Astrocyte (in vitro differentiated cells and primary cell): ENCODE measurements around the gene UNC50. TPM values are rescaled to one million over a fixed set of nuclear protein-coding genes. Genes with fewer than 3 reads are reported as not detected.

Experiments used
- DNase-seq: peaks from one replicate; pipeline ENCODE4 v3.0.0-alpha.2; 2010; ENCODE audit warnings: low read depth
- FAIRE-seq: peaks from 2 replicates; lab custom pipeline; 2011; peaks lifted over from hg19 to GRCh38; lab: Jason Lieb, UNC
- H2AFZ ChIP-seq: 2 replicates; pipeline ENCODE4 v1.6.0; 2012; ENCODE audit warnings: low read depth, low read length, inconsistent platforms
- H3K27ac ChIP-seq: 2 replicates; pipeline ENCODE4 v1.5.1; 2011; ENCODE audit warnings: low read depth, low read length, inconsistent platforms
- H3K27me3 ChIP-seq: 2 replicates; pipeline ENCODE4 v1.6.0; 2011; ENCODE audit warnings: low read length, inconsistent platforms; ENCODE audit not compliant: insufficient read depth
- H3K36me3 ChIP-seq: 2 replicates; pipeline ENCODE4 v1.5.1; 2011; ENCODE audit warnings: low read length, inconsistent platforms; ENCODE audit not compliant: insufficient read depth
- H3K4me1 ChIP-seq: 2 replicates; pipeline ENCODE4 v1.5.1; 2011; ENCODE audit warnings: low read length, inconsistent platforms; ENCODE audit not compliant: insufficient read depth
- H3K4me2 ChIP-seq: 2 replicates; pipeline ENCODE4 v1.6.0; 2012; ENCODE audit warnings: low read length, inconsistent platforms
- H3K4me3 ChIP-seq: 2 replicates; pipeline ENCODE4 v1.5.1; 2011; ENCODE audit warnings: low read depth, mild to moderate bottlenecking, low read length, inconsistent platforms; ENCODE audit not compliant: insufficient read depth
- H3K79me2 ChIP-seq: 2 replicates; pipeline ENCODE4 v1.6.0; 2012; ENCODE audit warnings: mild to moderate bottlenecking, low read length, inconsistent platforms; ENCODE audit not compliant: insufficient read depth
- H3K9ac ChIP-seq: 2 replicates; pipeline ENCODE4 v1.6.0; 2012; ENCODE audit warnings: mild to moderate bottlenecking, low read length, inconsistent platforms
- H3K9me3 ChIP-seq: 2 replicates; pipeline ENCODE4 v1.5.1; 2012; ENCODE audit warnings: low read depth, mild to moderate bottlenecking, low read length, inconsistent platforms; ENCODE audit not compliant: insufficient read depth
- H4K20me1 ChIP-seq: 2 replicates; pipeline ENCODE4 v1.6.0; 2012; ENCODE audit warnings: low read length, inconsistent platforms; ENCODE audit not compliant: insufficient read depth
- H3K27ac Mint-ChIP-seq: one replicate; pipeline ENCODE4 v1.8.0; 2021; ENCODE audit warnings: mild to moderate bottlenecking, mixed read lengths; ENCODE audit not compliant: unreplicated experiment
- H3K27me3 Mint-ChIP-seq: one replicate; pipeline ENCODE4 v1.8.0; 2021; ENCODE audit warnings: low read depth, mixed read lengths; ENCODE audit not compliant: unreplicated experiment
- H3K36me3 Mint-ChIP-seq: one replicate; pipeline ENCODE4 v1.8.0; 2021; ENCODE audit warnings: low read depth, mixed read lengths; ENCODE audit not compliant: unreplicated experiment
- H3K4me1 Mint-ChIP-seq: one replicate; pipeline ENCODE4 v1.8.0; 2021; ENCODE audit warnings: low read depth, mixed read lengths; ENCODE audit not compliant: unreplicated experiment
- H3K4me3 Mint-ChIP-seq: one replicate; pipeline ENCODE4 v1.8.0; 2021; ENCODE audit warnings: mild to moderate bottlenecking, moderate library complexity, mixed read lengths; ENCODE audit not compliant: unreplicated experiment
- H3K9me3 Mint-ChIP-seq: one replicate; pipeline ENCODE4 v1.8.0; 2021; ENCODE audit warnings: mild to moderate bottlenecking, mixed read lengths; ENCODE audit not compliant: unreplicated experiment
- EZH2 ChIP-seq: IDR thresholded peaks from 2 replicates; pipeline ENCODE4 v1.6.1; 2012; ENCODE audit warnings: mild to moderate bottlenecking, low read length, inconsistent platforms; ENCODE audit not compliant: insufficient read depth
- total RNA-seq: library from RNA; stranded (reverse); gene quantifications from 2 replicates; pipeline ENCODE4 v1.2.1, GENCODE V29; 2021
- TF ChIP-seq, protein P1 (sequence below): IDR thresholded peaks from 2 replicates; pipeline ENCODE4 v1.5.1; 2011; ENCODE audit warnings: low read depth, mild to moderate bottlenecking, inconsistent platforms, low read length, moderate library complexity; ENCODE audit not compliant: insufficient read depth

Gene UNC50
- total RNA-seq, 1 donor from 2014 or later = 26.8 TPM

DNA sequence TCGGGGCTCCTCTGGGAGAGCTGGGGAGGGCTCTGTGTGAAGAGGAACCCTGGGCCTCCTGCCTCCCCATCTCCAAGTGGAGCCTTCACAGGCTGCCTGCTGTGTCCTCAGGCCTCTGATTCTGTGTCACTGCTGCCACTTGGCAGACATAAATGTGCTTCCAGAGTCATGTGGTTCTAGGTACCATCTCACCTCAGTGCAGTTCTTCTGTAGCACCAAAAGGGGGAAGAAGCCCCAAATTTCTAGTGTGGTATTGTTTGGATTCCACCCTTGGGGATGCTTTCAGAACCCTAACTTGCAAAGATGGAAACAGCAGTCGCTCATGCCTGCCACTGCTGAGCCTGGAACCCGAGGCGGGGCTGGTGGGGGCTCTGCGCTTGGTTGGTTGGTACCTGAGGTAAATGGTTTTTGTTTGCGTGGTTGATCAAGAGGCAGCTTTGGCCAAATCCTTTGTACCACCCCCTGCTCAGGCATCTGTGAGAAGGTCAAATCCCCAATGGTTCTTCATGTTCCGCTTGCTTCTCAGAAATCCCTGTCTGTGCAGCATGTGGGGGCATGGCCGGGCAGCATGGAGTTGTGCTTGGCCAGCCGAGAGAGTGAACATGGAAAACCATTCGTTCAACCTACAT, 27.6 kb upstream of the UNC50 start:
- FAIRE-seq (no peak), DNase-seq (no peak)
- no peak overlapping the region for H3K27ac Mint-ChIP-seq
- no peak overlapping the region for H3K4me3 Mint-ChIP-seq
- H3K4me3 ChIP-seq = no peak overlapping the region
- no peaks in the 10 kb centered on the region for H3K27me3 ChIP-seq
- no peaks in the 10 kb centered on the region for H3K9me3 ChIP-seq
- H3K79me2 ChIP-seq = no peaks in the 10 kb centered on the region
- H3K27ac ChIP-seq = no peak overlapping the region
- TF ChIP-seq, protein P1, sequence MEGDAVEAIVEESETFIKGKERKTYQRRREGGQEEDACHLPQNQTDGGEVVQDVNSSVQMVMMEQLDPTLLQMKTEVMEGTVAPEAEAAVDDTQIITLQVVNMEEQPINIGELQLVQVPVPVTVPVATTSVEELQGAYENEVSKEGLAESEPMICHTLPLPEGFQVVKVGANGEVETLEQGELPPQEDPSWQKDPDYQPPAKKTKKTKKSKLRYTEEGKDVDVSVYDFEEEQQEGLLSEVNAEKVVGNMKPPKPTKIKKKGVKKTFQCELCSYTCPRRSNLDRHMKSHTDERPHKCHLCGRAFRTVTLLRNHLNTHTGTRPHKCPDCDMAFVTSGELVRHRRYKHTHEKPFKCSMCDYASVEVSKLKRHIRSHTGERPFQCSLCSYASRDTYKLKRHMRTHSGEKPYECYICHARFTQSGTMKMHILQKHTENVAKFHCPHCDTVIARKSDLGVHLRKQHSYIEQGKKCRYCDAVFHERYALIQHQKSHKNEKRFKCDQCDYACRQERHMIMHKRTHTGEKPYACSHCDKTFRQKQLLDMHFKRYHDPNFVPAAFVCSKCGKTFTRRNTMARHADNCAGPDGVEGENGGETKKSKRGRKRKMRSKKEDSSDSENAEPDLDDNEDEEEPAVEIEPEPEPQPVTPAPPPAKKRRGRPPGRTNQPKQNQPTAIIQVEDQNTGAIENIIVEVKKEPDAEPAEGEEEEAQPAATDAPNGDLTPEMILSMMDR = no peak
- TF ChIP-seq EZH2 = no peak
- H3K9ac ChIP-seq = no peak overlapping the region
- H3K36me3 ChIP-seq = peaks cover 10% of the 10 kb centered on the region
- H3K4me1 Mint-ChIP-seq = no peaks in the 10 kb centered on the region
- no peaks in the 10 kb centered on the region for H3K9me3 Mint-ChIP-seq
- no peak overlapping the region for H3K4me2 ChIP-seq
- no peaks in the 10 kb centered on the region for H3K4me1 ChIP-seq
- no peaks in the 10 kb centered on the region for H3K27me3 Mint-ChIP-seq
- peaks cover 16% of the 10 kb centered on the region for H3K36me3 Mint-ChIP-seq
- H2AFZ ChIP-seq = no peak overlapping the region
- no peaks in the 10 kb centered on the region for H4K20me1 ChIP-seq

DNA sequence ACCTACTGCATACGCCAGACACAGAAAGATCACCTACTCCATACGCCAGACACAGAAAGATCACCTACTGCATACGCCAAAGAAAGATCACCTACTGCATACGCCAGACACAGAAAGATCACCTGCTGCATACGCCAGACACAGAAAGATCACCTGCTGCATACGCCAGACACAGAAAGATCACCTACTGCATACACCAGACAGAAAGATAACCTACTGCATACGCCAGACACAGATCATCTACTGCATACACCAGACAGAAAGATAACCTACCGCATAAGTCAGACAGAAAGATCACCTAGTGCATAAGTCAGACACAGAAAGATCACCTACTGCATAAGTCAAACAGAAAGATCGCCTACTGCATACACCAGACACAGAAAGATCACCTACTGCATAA, 25.9 kb upstream of the UNC50 start:
- Histone ChIP-seq H3K9ac (no peak overlapping the region), H4K20me1 (no peaks in the 10 kb centered on the region), H3K79me2 (no peaks in the 10 kb centered on the region), H3K27me3 (no peaks in the 10 kb centered on the region), H3K27ac (no peak overlapping the region), H3K36me3 (peaks cover 9% of the 10 kb centered on the region), H2AFZ (no peak overlapping the region), H3K4me1 (no peaks in the 10 kb centered on the region), H3K4me3 (no peak overlapping the region), H3K9me3 (no peaks in the 10 kb centered on the region), H3K4me2 (no peak overlapping the region)
- no peaks in the 10 kb centered on the region for H3K9me3 Mint-ChIP-seq
- H3K27ac Mint-ChIP-seq = no peak overlapping the region
- H3K4me1 Mint-ChIP-seq = no peaks in the 10 kb centered on the region
- FAIRE-seq (no peak), DNase-seq (no peak)
- H3K36me3 Mint-ChIP-seq = peaks cover 10% of the 10 kb centered on the region
- no peak for TF ChIP-seq EZH2
- TF ChIP-seq, protein P1 = no peak
- H3K4me3 Mint-ChIP-seq = no peak overlapping the region
- H3K27me3 Mint-ChIP-seq = no peaks in the 10 kb centered on the region

DNA sequence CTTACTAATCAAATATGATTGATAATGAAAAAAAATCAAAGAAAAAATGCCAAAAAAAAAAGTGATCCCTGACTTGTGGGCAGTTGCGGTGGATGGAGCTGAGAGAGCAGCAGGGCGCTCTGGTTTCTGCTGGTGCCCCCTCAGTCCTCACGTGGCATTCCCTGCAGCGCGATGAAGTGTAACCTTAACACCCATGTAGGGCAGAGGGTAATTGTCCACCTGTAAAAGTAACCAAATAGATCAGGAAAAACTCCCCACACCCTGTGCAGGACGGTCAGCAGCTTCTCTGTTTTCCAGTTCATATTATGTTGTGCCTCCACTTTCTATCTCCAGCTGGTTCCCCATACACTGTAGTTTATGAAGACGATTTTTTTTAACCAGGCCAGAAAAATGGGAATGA, 25.1 kb upstream of the UNC50 start:
- Histone ChIP-seq H3K9ac (no peak overlapping the region), H3K9me3 (no peaks in the 10 kb centered on the region), H3K79me2 (no peaks in the 10 kb centered on the region), H4K20me1 (no peaks in the 10 kb centered on the region), H3K27ac (no peak overlapping the region), H3K36me3 (peaks cover 7% of the 10 kb centered on the region), H3K27me3 (no peaks in the 10 kb centered on the region), H3K4me3 (no peak overlapping the region), H3K4me1 (no peaks in the 10 kb centered on the region), H2AFZ (no peak overlapping the region), H3K4me2 (no peak overlapping the region)
- Mint-ChIP-seq H3K36me3 (peaks cover 8% of the 10 kb centered on the region), H3K27ac (no peak overlapping the region), H3K27me3 (no peaks in the 10 kb centered on the region), H3K4me1 (no peaks in the 10 kb centered on the region), H3K4me3 (no peak overlapping the region), H3K9me3 (no peaks in the 10 kb centered on the region)
- TF ChIP-seq EZH2 = no peak
- TF ChIP-seq, protein P1 = no peak
- DNase-seq = no peak
- no peak for FAIRE-seq
